Epithelial cell of esophagus (primary cell): ENCODE measurements around the gene SGK1.

Source experiments
- DNase-seq: peaks from one replicate; pipeline ENCODE4 v3.0.0; 2010; ENCODE audit warnings: low read depth
- H3K4me3 ChIP-seq: 2 replicates; pipeline ENCODE4 v1.5.1; 2011; ENCODE audit warnings: mild to moderate bottlenecking, low read length, control low read depth
- CTCF ChIP-seq: IDR thresholded peaks from 2 replicates; pipeline ENCODE4 v1.5.1; 2011; ENCODE audit warnings: low read depth, mild to moderate bottlenecking, low read length, control low read depth, inconsistent platforms; ENCODE audit not compliant: insufficient read depth; ENCODE audit errors: missing control alignments

Gene SGK1

GRCh38 chr6:134152767-134153485 is 165.0 kb downstream of the SGK1 start:
- TF ChIP-seq CTCF, result no peak
- no peak overlapping the region for H3K4me3 ChIP-seq
- DNase-seq, result no peak

DNA sequence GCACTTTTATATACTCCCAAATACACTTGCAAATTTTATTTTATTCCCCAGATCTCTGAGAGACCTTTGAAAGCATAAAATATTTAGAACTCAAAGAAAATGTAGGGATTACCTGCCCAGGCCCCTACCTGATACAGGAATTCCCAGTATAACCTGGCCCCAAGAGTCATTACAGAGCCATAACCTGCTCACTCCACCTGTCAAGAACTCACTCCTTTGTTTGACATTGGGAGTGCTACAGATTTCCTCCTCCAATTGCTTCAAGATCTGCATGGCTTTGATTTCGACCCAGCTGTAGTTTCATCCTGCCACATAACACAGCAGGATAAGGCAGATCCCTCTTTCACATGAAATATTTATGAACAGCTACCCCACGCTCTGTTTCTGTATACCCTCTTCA is 169.3 kb downstream of the SGK1 start:
- DNase-seq, result no peak
- no peak overlapping the region for H3K4me3 ChIP-seq
- no peak for TF ChIP-seq CTCF

DNA sequence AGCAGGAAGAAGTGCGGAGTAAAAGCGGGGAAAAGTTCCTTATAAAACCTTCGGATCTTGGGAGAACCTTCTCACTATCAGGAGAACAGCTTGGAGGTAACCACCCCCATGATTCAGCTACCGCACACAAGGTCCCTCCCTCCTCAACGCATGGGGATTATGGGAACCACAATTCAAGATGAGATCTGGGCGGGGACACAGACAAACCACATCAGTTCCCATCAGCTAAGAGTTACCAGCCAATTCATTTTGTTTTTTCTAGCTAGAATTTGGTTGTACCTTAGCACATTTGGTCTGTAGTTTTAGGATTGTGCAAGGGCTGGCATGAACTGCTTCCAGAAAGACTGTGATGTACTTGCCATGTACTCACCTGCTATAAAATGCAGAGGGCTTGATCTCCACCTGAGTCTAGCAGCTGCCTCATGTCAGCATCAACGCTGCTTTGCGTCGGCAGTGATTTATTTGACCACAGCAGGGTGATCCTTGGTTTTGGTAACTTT is 170.8 kb downstream of the SGK1 start:
- no peak overlapping the region for H3K4me3 ChIP-seq
- no peak for DNase-seq
- TF ChIP-seq CTCF, result no peak

DNA sequence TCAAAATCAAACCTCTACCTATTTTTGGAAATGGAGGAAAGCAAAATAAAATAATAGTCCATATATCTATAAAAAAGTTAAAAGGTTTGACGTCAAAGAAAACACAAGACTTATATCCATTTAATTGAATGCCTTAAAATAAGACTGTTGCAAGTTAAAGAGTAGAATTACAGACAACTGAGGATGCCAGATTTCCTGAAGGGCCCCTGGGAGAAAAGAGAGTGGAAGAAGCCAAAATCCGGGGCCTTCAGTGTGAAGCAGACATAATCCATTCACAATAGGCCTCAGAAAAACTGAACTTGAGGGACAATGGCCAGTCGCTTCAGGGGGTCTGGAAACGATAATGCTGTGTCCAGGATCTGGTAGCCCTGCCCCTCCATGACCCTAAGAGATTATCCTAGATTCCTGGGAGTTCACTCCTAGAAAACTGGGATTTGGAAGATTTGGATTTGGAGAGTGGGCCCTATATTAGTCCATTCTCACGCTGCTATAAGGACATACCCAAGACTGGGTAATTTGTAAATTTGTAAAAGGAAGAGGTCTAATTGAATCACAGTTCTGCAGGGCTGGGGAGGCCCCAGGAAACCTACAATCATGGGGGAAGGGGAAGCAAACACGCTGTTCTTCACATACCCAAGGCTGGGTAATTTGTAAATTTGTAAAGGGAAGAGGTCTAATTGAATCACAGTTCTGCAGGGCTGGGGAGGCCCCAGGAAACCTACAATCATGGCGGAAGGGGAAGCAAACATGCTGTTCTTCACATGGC is 171.5 kb downstream of the SGK1 start:
- no peak for DNase-seq
- H3K4me3 ChIP-seq, result no peak overlapping the region
- no peak for TF ChIP-seq CTCF

- TF ChIP-seq CTCF, result no peak
- no peak for DNase-seq
- no peak overlapping the region for H3K4me3 ChIP-seq
These were observed 172.1 kb downstream of the SGK1 start for GRCh38 chr6:134145786-134146185.

- H3K4me3 ChIP-seq, result no peak overlapping the region
- DNase-seq, result no peak
- no peak for TF ChIP-seq CTCF
These were observed 179.5 kb downstream of the SGK1 start for GRCh38 chr6:134138226-134138975.
